A549 (cell line): ENCODE measurements around the gene PTPRE. TPM values are rescaled to one million over a fixed set of nuclear protein-coding genes. Genes with fewer than 3 reads are reported as not detected.

ENCODE experiments used
- ATAC-seq, 2 experiments: fragments of 200-7000 bp in 1 of 2; fragments of >200 bp in 1 of 2; cut with Nextera tagmentation in 1 of 2; cut with Tn5 transposase in 1 of 2; 3 replicates each; pipeline versions ENCODE4 v1.8.0 to v1.9.1; 2018 to 2020; ENCODE audit warnings: mild to moderate bottlenecking in 1 of 2, moderate library complexity in 1 of 2
- CTCF ChIA-PET: fragments of 300-600 bp; sonication (Branson Sonifier 250); formaldehyde crosslinking; extraction: SDS; loops from one replicate; lab custom pipeline; 2021; ENCODE audit warnings: antibody characterized with exemption, inconsistent platforms; lab: Yijun Ruan, JAX
- POLR2A ChIA-PET: fragments of 350-600 bp; formaldehyde crosslinking; extraction: SDS; loops from one replicate; lab custom pipeline; 2021; ENCODE audit warnings: antibody characterized with exemption, inconsistent platforms; lab: Yijun Ruan, JAX
- DNase-seq, 2 experiments: peaks; one replicate each; pipeline versions ENCODE4 v3.0.0 to v3.0.0-alpha.2; 2011 to 2016; ENCODE audit warnings: low read depth in 1 of 2, low spot score in 1 of 2
- FAIRE-seq: peaks from 2 replicates; lab custom pipeline; 2011; peaks lifted over from hg19 to GRCh38; lab: Jason Lieb, UNC
- H3K27ac ChIP-seq, 2 experiments: fragments of >200 bp; sonication (Bioruptor Twin); formaldehyde crosslinking; 3 replicates each; pipeline ENCODE4 v1.5.1; 2016 to 2017
- H3K4me1 ChIP-seq: fragments of >200 bp; sonication (Bioruptor Twin); formaldehyde crosslinking; 3 replicates; pipeline ENCODE4 v1.6.1; 2016
- H3K4me2 ChIP-seq: fragments of >200 bp; sonication (Bioruptor Twin); formaldehyde crosslinking; 3 replicates; pipeline ENCODE4 v1.6.1; 2016
- H3K4me3 ChIP-seq: fragments of >200 bp; sonication (Bioruptor Twin); formaldehyde crosslinking; 3 replicates; pipeline ENCODE4 v1.5.1; 2016
- H3K9me3 ChIP-seq: fragments of >200 bp; sonication (Bioruptor Twin); formaldehyde crosslinking; 3 replicates; pipeline ENCODE4 v1.6.1; 2016
- BHLHE40 ChIP-seq: IDR thresholded peaks from 2 replicates; pipeline ENCODE4 v1.6.1; 2012; ENCODE audit warnings: low read depth, low read length, inconsistent platforms
- CHD2 ChIP-seq: fragments of 150-350 bp; IDR thresholded peaks from 2 replicates; pipeline ENCODE4 v1.6.1; 2014; ENCODE audit warnings: low read length; ENCODE audit not compliant: partially characterized antibody
- E2F6 ChIP-seq: IDR thresholded peaks from 2 replicates; pipeline ENCODE4 v1.6.1; 2012; ENCODE audit warnings: low read depth, borderline replicate concordance
- EP300 ChIP-seq, 2 experiments: fragments of >200 bp; sonication (Bioruptor Twin); formaldehyde crosslinking; IDR thresholded peaks; 2 replicates in 1 of 2; 3 replicates in 1 of 2; pipeline ENCODE4 v1.6.1; 2016 to 2017
- ESRRA ChIP-seq: fragments of 150-350 bp; IDR thresholded peaks from 2 replicates; pipeline ENCODE4 v1.6.1; 2014; ENCODE audit warnings: mild to moderate bottlenecking, low read length, borderline replicate concordance
- FOSB ChIP-seq: fragments of 250-450 bp; sonication (Bioruptor Pico); IDR thresholded peaks from 2 replicates; pipeline ENCODE4 v1.5.0; 2020; ENCODE audit warnings: mild to moderate bottlenecking, moderate library complexity
- HDAC2 ChIP-seq: fragments of 200-600 bp; sonication (generic); IDR thresholded peaks from 2 replicates; pipeline ENCODE4 v1.6.1; 2016
- HOXB5 ChIP-seq: fragments of 250-450 bp; sonication (Bioruptor Pico); IDR thresholded peaks from 2 replicates; pipeline ENCODE4 v1.5.0; 2020; ENCODE audit warnings: mild to moderate bottlenecking, moderate library complexity
- JUNB ChIP-seq: fragments of >200 bp; sonication (Bioruptor Twin); formaldehyde crosslinking; IDR thresholded peaks from 2 replicates; pipeline ENCODE4 v1.6.1; 2016
- MAFK ChIP-seq: fragments of 450-650 bp; IDR thresholded peaks from 2 replicates; pipeline ENCODE4 v1.6.1; 2014; ENCODE audit not compliant: partially characterized antibody
- MAZ ChIP-seq: fragments of 150-350 bp; IDR thresholded peaks from 2 replicates; pipeline ENCODE4 v1.6.1; 2014; ENCODE audit warnings: antibody characterized with exemption, low read depth, low read length, borderline replicate concordance
- MYC ChIP-seq: IDR thresholded peaks from 2 replicates; pipeline ENCODE4 v1.6.1; 2012; ENCODE audit warnings: mild to moderate bottlenecking, inconsistent platforms, low read length, improper control_type of control experiment, borderline replicate concordance
- PHF8 ChIP-seq: fragments of 200-600 bp; sonication (generic); IDR thresholded peaks from 2 replicates; pipeline ENCODE4 v1.6.1; 2016; ENCODE audit warnings: low read depth, mild to moderate bottlenecking, antibody characterized with exemption, moderate library complexity, borderline replicate concordance
- POLR2A ChIP-seq: IDR thresholded peaks from 2 replicates; pipeline ENCODE4 v1.6.1; 2012; ENCODE audit warnings: mild to moderate bottlenecking, low read length
- RAD21 ChIP-seq, 2 experiments: fragments of >200 bp in 1 of 2; sonication (Bioruptor Twin) in 1 of 2; formaldehyde crosslinking in 1 of 2; IDR thresholded peaks in 1 of 2; conservative IDR thresholded peaks in 1 of 2; 2 replicates in 1 of 2; 3 replicates in 1 of 2; pipeline ENCODE4 v1.6.1; 2012 to 2018; ENCODE audit warnings: inconsistent platforms in 1 of 2
- RARB ChIP-seq: fragments of 250-450 bp; sonication (Bioruptor Pico); IDR thresholded peaks from 2 replicates; pipeline ENCODE4 v1.8.0; 2021; ENCODE audit warnings: mild to moderate bottlenecking, moderate library complexity
- RCOR1 ChIP-seq: fragments of 150-350 bp; IDR thresholded peaks from 2 replicates; pipeline ENCODE4 v1.6.1; 2014; ENCODE audit warnings: antibody characterized with exemption, low read length, low read depth
- RFX5 ChIP-seq: fragments of 450-650 bp; IDR thresholded peaks from 2 replicates; pipeline ENCODE4 v1.7.1; 2014; ENCODE audit warnings: antibody characterized with exemption, mild to moderate bottlenecking, moderate library complexity
- RNF2 ChIP-seq: fragments of 200-600 bp; sonication (generic); IDR thresholded peaks from 2 replicates; pipeline ENCODE4 v1.6.1; 2016; ENCODE audit warnings: low read depth, mild to moderate bottlenecking, antibody characterized with exemption, moderate library complexity, borderline replicate concordance
- TP53 ChIP-seq: fragments of 250-450 bp; sonication (Bioruptor Pico); IDR thresholded peaks from 2 replicates; pipeline ENCODE4 v1.5.0; 2021; ENCODE audit warnings: mild to moderate bottlenecking, moderate library complexity
- USF2 ChIP-seq: fragments of 450-650 bp; IDR thresholded peaks from 2 replicates; pipeline ENCODE4 v1.6.1; 2014; ENCODE audit warnings: antibody characterized with exemption
- WGBS: methylation state at CpG from one replicate; pipeline ENCODE4 v1.1.6; 2017; ENCODE audit errors: missing lambda C conversion rate; 5-methylcytosine and 5-hydroxymethylcytosine counted together
- polyA plus RNA-seq, 4 experiments: library from polyadenylated mRNA; depleted of rRNA in 3 of 4; stranded (reverse); fragments of >200 nt; fragmentation: RNase III in 1 of 4; extraction: RNeasy Plus Mini Kit Qiagen cat#74134 plus additional on column Dnase treatment in 1 of 4; gene quantifications; 2 replicates in 3 of 4; 3 replicates in 1 of 4; pipeline ENCODE4 v1.2.3, GENCODE V29; 2011 to 2017
- TF ChIP-seq, protein P1 (sequence below): fragments of 150-350 bp; IDR thresholded peaks from 2 replicates; pipeline ENCODE4 v1.6.1; 2014; ENCODE audit warnings: low read depth, mild to moderate bottlenecking, low read length
- TF ChIP-seq, protein P2 (sequence below): fragments of 250-450 bp; sonication (Bioruptor Pico); IDR thresholded peaks from 2 replicates; pipeline ENCODE4 v1.5.0; 2021; ENCODE audit warnings: mild to moderate bottlenecking, moderate library complexity, borderline replicate concordance
- TF ChIP-seq, protein P3 (sequence below): fragments of >200 bp; sonication (Bioruptor Twin); formaldehyde crosslinking; IDR thresholded peaks from 2 replicates; pipeline ENCODE4 v1.6.1; 2016

PTPRE gene
- polyA plus RNA-seq, 2 of the 4 experiments (the other 2 are of a cell fraction): 0.31 to 1.5 TPM

GRCh38 chr10:128084364-128084763 lies 177.5 kb downstream of the PTPRE start:
- TF ChIP-seq BHLHE40: no peak
- TF ChIP-seq, protein P1, sequence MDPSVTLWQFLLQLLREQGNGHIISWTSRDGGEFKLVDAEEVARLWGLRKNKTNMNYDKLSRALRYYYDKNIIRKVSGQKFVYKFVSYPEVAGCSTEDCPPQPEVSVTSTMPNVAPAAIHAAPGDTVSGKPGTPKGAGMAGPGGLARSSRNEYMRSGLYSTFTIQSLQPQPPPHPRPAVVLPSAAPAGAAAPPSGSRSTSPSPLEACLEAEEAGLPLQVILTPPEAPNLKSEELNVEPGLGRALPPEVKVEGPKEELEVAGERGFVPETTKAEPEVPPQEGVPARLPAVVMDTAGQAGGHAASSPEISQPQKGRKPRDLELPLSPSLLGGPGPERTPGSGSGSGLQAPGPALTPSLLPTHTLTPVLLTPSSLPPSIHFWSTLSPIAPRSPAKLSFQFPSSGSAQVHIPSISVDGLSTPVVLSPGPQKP: no peak
- no peak for TF ChIP-seq EP300 (IDR thresholded peaks at IDR 0.05)
- TF ChIP-seq RFX5: no peak
- TF ChIP-seq RAD21 (conservative IDR thresholded peaks at IDR 0.05 in 1 of 2, IDR thresholded peaks at IDR 0.05 in 1 of 2): no peak
- no peak for TF ChIP-seq USF2
- TF ChIP-seq, protein P2, sequence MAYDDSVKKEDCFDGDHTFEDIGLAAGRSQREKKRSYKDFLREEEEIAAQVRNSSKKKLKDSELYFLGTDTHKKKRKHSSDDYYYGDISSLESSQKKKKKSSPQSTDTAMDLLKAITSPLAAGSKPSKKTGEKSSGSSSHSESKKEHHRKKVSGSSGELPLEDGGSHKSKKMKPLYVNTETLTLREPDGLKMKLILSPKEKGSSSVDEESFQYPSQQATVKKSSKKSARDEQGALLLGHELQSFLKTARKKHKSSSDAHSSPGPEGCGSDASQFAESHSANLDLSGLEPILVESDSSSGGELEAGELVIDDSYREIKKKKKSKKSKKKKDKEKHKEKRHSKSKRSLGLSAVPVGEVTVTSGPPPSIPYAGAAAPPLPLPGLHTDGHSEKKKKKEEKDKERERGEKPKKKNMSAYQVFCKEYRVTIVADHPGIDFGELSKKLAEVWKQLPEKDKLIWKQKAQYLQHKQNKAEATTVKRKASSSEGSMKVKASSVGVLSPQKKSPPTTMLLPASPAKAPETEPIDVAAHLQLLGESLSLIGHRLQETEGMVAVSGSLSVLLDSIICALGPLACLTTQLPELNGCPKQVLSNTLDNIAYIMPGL (CRISPR knock-in tag): no peak
- TF ChIP-seq MAZ: no peak
- no peak for TF ChIP-seq MAFK
- TF ChIP-seq, protein P3, sequence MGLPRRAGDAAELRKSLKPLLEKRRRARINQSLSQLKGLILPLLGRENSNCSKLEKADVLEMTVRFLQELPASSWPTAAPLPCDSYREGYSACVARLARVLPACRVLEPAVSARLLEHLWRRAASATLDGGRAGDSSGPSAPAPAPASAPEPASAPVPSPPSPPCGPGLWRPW: no peak
- no peak for TF ChIP-seq RNF2
- no peak for TF ChIP-seq FOSB (CRISPR knock-in tag)
- TF ChIP-seq E2F6: no peak
- TF ChIP-seq RARB: no peak
- TF ChIP-seq MYC: no peak
- TF ChIP-seq CHD2: no peak
- no peak overlapping the region for H3K4me2 ChIP-seq
- no peaks in the 10 kb centered on the region for H3K4me1 ChIP-seq
- no peaks in the 10 kb centered on the region for H3K9me3 ChIP-seq
- DNase-seq (no peak), ATAC-seq (no peak), FAIRE-seq (no peak)
- no peak overlapping the region for H3K27ac ChIP-seq
- 73% methylated on average over 10 of the region's 10 CpGs for WGBS
- no peak overlapping the region for H3K4me3 ChIP-seq
- ChIA-PET CTCF (interaction anchor here (0.9 to 6.9 kb wide), 4 partner anchors 14 to 128 kb away, joined by 3 to 51 read pairs (median 4); no protein-coding TSS in a partner anchor), POLR2A (no interaction called here)

- POLR2A ChIA-PET: no interaction called here
- WGBS: 89% methylated on average over 8 of the region's 8 CpGs
- Histone ChIP-seq H3K9me3 (no peaks in the 10 kb centered on the region), H3K27ac (no peak overlapping the region), H3K4me3 (no peak overlapping the region), H3K4me1 (no peaks in the 10 kb centered on the region), H3K4me2 (no peak overlapping the region)
- DNase-seq (no peak), ATAC-seq (no peak), FAIRE-seq (no peak)
- TF ChIP-seq TP53: no peak
- TF ChIP-seq EP300 (IDR thresholded peaks at IDR 0.05): no peak
- no peak for TF ChIP-seq USF2
- no peak for TF ChIP-seq JUNB
- TF ChIP-seq, protein P3: no peak
- no peak for TF ChIP-seq RCOR1
- no peak for TF ChIP-seq HOXB5
- TF ChIP-seq PHF8: no peak
- TF ChIP-seq, protein P1: no peak
- no peak for TF ChIP-seq MAZ
- no peak for TF ChIP-seq ESRRA
- TF ChIP-seq HDAC2: no peak
- no peak for TF ChIP-seq POLR2A
- CTCF ChIA-PET: interaction anchor here (1.3 to 6.9 kb wide), 3 partner anchors 14 to 66 kb away, joined by 3 to 51 read pairs (median 6); no protein-coding TSS in a partner anchor
These were observed 178.1 kb downstream of the PTPRE start for GRCh38 chr10:128084991-128085390.
